Left lung (tissue), 10 donors: ENCODE data around the gene MPPED1. TPM values are rescaled to one million over a fixed set of nuclear protein-coding genes. Genes with fewer than 3 reads are reported as not detected.
A peak's percentile ranks its signal among the peaks of the same experiment; 100 is the strongest.

Source experiments
- ATAC-seq: fragments of 200-7000 bp; cut with Tn5 transposase; one replicate; pipeline ENCODE4 v1.9.1; 2020; ENCODE audit warnings: moderate library complexity
- DNase-seq, 4 donors: peaks; one replicate each; pipeline ENCODE4 v3.0.0-alpha.2; 2013 to 2020
- H3K27ac ChIP-seq, 2 donors: fragments of 200-600 bp; sonication (generic) in 1 of 2; one replicate each; pipeline versions ENCODE4 v1.5.0 to v1.8.0; 2020 to 2021
- H3K27me3 ChIP-seq, 2 donors: fragments of 200-600 bp; sonication (generic) in 1 of 2; one replicate each; pipeline versions ENCODE4 v1.5.0 to v1.8.0; 2020 to 2021
- H3K36me3 ChIP-seq, 2 donors: fragments of 200-600 bp; sonication (generic) in 1 of 2; one replicate each; pipeline versions ENCODE4 v1.5.0 to v1.8.0; 2020 to 2021
- H3K4me1 ChIP-seq, 2 donors: fragments of 200-600 bp; one replicate each; pipeline ENCODE4 v1.8.0; 2021
- H3K4me3 ChIP-seq, 2 donors: fragments of 200-600 bp; sonication (generic) in 1 of 2; one replicate each; pipeline versions ENCODE4 v1.5.0 to v1.8.0; 2020 to 2021; ENCODE audit warnings: mild to moderate bottlenecking in 1 of 2
- H3K9me3 ChIP-seq, 2 donors: fragments of 200-600 bp; sonication (generic) in 1 of 2; one replicate each; pipeline versions ENCODE4 v1.5.0 to v1.8.0; 2020 to 2021
- intact Hi-C, 2 donors: fragments of 100-400 bp; cut with DNase I; formaldehyde crosslinking; loops; one replicate each; pipeline versions ENCODE4 v1.11.2 to v1.14.2; 2022
- polyA plus RNA-seq, 6 donors: library from polyadenylated mRNA; unstranded; fragments of 120-200 nt; gene quantifications; one replicate each; pipeline ENCODE4 v1.2.1, GENCODE V29; 2013; ENCODE audit not compliant: insufficient read length in 6 of 6
- total RNA-seq, 2 donors: library from RNA; stranded (reverse); fragmentation: NEBNext Ultra II Directional; extraction: Animal tissue kit (Norgen Biotek cat#: 25700); gene quantifications; one replicate each; pipeline ENCODE4 v1.2.1, GENCODE V29; 2021
- TF ChIP-seq, protein P1 (sequence below), 2 donors: fragments of 200-600 bp; sonication (generic) in 1 of 2; IDR thresholded peaks; one replicate each; pipeline versions ENCODE4 v1.5.0 to v1.8.0; 2021; ENCODE audit warnings: antibody characterized with exemption in 2 of 2
- donor health status: DM: no; HTN: yes; CAD: no.
- donor health status: DM: no; HTN: no; CAD: no.

The MPPED1 gene
- total and polyA plus RNA-seq, 8 donors: 0.37 to 0.67 (median 0.52) TPM; not detected in 2

- Histone ChIP-seq H3K36me3 (no peaks in the 10 kb centered on the region), H3K4me3 (no peak overlapping the region), H3K27me3 (peaks cover 0 to 15% of the 10 kb centered on the region in 2 donors), H3K27ac (no peak overlapping the region), H3K4me1 (no peaks in the 10 kb centered on the region), H3K9me3 (peaks cover 0 to 3% of the 10 kb centered on the region in 2 donors)
- DNase-seq (peak in 1 of 4 donors; percentile 27), ATAC-seq (no peak)
- TF ChIP-seq, protein P1, sequence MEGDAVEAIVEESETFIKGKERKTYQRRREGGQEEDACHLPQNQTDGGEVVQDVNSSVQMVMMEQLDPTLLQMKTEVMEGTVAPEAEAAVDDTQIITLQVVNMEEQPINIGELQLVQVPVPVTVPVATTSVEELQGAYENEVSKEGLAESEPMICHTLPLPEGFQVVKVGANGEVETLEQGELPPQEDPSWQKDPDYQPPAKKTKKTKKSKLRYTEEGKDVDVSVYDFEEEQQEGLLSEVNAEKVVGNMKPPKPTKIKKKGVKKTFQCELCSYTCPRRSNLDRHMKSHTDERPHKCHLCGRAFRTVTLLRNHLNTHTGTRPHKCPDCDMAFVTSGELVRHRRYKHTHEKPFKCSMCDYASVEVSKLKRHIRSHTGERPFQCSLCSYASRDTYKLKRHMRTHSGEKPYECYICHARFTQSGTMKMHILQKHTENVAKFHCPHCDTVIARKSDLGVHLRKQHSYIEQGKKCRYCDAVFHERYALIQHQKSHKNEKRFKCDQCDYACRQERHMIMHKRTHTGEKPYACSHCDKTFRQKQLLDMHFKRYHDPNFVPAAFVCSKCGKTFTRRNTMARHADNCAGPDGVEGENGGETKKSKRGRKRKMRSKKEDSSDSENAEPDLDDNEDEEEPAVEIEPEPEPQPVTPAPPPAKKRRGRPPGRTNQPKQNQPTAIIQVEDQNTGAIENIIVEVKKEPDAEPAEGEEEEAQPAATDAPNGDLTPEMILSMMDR (IDR thresholded peaks at IDR 0.05): no peak
- intact Hi-C loops: no loop called here
These were observed 90.1 kb downstream of the MPPED1 start for GRCh38 chr22:43501878-43502277.

GRCh38 chr22:43502306-43502874, 90.6 kb downstream of the MPPED1 start:
- Histone ChIP-seq H3K36me3 (no peaks in the 10 kb centered on the region), H3K4me3 (no peak overlapping the region), H3K27me3 (peaks cover 0 to 15% of the 10 kb centered on the region in 2 donors), H3K9me3 (peaks cover 0 to 3% of the 10 kb centered on the region in 2 donors), H3K27ac (no peak overlapping the region), H3K4me1 (no peaks in the 10 kb centered on the region)
- ATAC-seq: no peak
- intact Hi-C loops: no loop called here
- TF ChIP-seq, protein P1 (IDR thresholded peaks at IDR 0.05): no peak
- DNase-seq: peak in 1 of 4 donors; percentile 59

- intact Hi-C loops: no loop called here
- ATAC-seq: no peak
- TF ChIP-seq, protein P1 (IDR thresholded peaks at IDR 0.05): no peak
These were observed 92.3 kb downstream of the MPPED1 start for GRCh38 chr22:43504068-43504467.

GRCh38 chr22:43504666-43505261, 93.0 kb downstream of the MPPED1 start:
- ATAC-seq: no peak

More at GRCh38 chr22:43504068-43504467, 92.3 kb downstream of the MPPED1 start:
- Histone ChIP-seq H3K27ac (no peak overlapping the region), H3K4me1 (no peaks in the 10 kb centered on the region), H3K4me3 (no peak overlapping the region), H3K9me3 (no peaks in the 10 kb centered on the region), H3K36me3 (no peaks in the 10 kb centered on the region), H3K27me3 (peaks cover 0 to 15% of the 10 kb centered on the region in 2 donors)
- no peak for DNase-seq

GRCh38 chr22:43505423-43505822, 93.6 kb downstream of the MPPED1 start:
- ATAC-seq (no peak), DNase-seq (peak in 1 of 4 donors; percentile 60)
- Histone ChIP-seq H3K4me1 (no peaks in the 10 kb centered on the region), H3K27ac (no peak overlapping the region), H3K36me3 (no peaks in the 10 kb centered on the region), H3K9me3 (no peaks in the 10 kb centered on the region), H3K4me3 (no peak overlapping the region), H3K27me3 (peaks cover 0 to 19% of the 10 kb centered on the region in 2 donors)
- intact Hi-C loops: no loop called here
- TF ChIP-seq, protein P1 (IDR thresholded peaks at IDR 0.05): no peak

More at GRCh38 chr22:43504666-43505261, 93.0 kb downstream of the MPPED1 start:
- TF ChIP-seq, protein P1 (IDR thresholded peaks at IDR 0.05): no peak
- no peak for DNase-seq
- H3K4me1 ChIP-seq: no peaks in the 10 kb centered on the region
- intact Hi-C loops: no loop called here
- H3K4me3 ChIP-seq: no peak overlapping the region
- H3K9me3 ChIP-seq: no peaks in the 10 kb centered on the region
- H3K27ac ChIP-seq: no peak overlapping the region
- peaks cover 0 to 15% of the 10 kb centered on the region in 2 donors for H3K27me3 ChIP-seq
- no peaks in the 10 kb centered on the region for H3K36me3 ChIP-seq
